ENCODE measurements around the gene EAF2.

GRCh38 chr3:121834671-121835464, at the start of gene EAF2, which contains the start of gene IQCB1:
- peak; percentile 22; the same call in 1 of the 2 replicates for TF ChIP-seq CTCF (conservative IDR thresholded peaks at IDR 0.05)
- TF ChIP-seq ZFX (IDR thresholded peaks at IDR 0.05) = peak; percentile 95

All from C4-2B (cell line).